Stimulated activated CD8-positive, alpha-beta memory T cell treated with anti-CD3 and anti-CD28 coated beads, Interleukin-7, amount 100 ng/mL, for 1 hour (primary cell): ENCODE results near the gene CRK.

Experiments
- DNase-seq, 2 donors: peaks; one replicate each; pipeline ENCODE4 v3.0.0-alpha.2; 2020; ENCODE audit warnings: low read depth in 2 of 2

CRK gene

DNA sequence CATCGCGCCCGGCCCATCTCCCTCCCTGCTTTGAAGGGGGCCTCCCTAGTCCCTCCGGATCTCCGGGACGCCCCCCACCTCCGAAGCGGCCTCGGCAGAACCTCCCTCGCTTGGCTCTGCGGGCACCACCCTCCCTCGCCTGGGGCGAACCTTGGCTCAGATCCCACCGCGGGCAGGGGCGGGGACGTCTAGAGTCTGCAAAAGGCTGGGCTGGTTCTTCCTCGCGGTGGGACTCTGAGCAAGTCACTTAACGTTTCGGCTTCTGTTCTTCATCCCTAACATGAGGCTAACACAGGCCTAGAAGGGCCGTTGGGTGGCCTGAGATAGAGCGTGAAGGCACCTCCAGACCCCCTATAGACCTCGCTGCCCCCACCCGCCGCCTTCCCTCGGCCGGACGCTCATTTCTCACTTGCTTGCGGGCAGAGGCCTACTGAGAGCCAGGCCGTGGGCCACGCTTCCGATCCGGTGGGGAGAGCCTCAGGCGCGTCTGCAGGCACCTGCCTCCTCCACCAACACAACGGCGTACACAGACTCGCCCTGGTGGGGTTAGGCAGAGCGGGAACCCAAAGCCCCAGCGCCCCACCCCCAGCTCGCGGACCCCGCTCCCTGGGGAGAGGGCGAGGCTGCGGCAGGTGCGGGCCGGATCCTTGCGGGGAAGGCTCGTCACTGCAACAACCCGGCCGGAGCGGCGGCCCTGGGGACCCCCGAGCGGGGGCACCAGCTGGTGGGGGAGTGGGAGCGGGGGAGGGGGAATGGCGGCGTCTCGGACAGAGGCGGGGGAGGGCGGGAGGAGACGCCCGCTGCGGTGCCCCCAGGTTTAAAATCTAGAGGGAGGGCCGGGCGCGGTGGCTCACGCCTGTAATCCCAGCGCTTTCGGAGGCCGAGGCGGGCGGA, 31.0 kb upstream of the CRK start:
- peak; percentile 48 to 58 for DNase-seq

DNA sequence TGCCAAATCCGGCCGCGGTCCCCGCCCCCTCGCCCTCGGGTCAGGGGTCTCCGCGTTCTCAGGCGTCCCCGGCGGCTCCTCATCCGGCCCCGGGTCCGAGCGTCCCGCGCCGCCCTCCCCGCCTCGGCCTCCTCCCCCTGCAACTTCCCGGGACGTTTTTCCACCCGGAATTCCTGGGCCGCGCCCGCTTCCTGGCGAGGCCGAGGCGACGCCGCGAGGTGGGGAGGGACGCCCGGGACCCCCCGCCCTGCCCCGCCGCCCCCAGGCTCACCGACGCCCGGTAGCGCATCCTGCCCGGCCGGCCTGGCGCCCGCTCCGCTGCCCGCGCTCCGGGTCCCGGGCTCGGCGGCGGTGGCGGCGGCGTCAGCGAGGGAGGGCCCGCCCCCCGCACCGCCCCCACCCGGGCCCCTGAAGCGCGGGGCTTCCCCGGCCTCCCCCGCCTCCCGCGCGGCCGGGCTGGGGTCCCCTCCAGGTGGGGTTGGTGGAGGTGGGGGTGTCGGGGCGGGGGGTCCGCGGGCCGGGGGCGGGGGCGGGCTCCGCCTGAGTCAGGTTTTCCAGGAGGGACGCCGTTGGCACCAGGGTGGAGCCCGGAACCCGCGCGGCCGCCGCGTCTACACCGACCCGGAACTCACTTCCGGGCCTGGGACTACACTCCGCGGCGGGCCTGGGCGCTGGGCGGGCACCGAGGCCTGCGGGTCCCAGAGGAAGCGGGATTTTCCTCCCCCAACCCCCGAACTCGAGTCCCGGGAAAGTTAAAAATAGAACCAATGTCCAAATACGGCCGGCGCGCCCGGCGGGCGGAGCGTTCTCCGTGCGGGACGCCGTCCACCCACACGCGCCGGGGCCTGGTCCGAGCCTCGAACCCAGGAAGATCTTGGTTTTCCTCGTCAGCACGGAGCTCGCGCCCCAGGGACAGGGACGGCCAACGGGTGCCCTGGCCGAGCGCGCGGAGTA, 29.7 kb upstream of the CRK start:
- DNase-seq = peak in 1 of 2 donors; percentile 39

DNA sequence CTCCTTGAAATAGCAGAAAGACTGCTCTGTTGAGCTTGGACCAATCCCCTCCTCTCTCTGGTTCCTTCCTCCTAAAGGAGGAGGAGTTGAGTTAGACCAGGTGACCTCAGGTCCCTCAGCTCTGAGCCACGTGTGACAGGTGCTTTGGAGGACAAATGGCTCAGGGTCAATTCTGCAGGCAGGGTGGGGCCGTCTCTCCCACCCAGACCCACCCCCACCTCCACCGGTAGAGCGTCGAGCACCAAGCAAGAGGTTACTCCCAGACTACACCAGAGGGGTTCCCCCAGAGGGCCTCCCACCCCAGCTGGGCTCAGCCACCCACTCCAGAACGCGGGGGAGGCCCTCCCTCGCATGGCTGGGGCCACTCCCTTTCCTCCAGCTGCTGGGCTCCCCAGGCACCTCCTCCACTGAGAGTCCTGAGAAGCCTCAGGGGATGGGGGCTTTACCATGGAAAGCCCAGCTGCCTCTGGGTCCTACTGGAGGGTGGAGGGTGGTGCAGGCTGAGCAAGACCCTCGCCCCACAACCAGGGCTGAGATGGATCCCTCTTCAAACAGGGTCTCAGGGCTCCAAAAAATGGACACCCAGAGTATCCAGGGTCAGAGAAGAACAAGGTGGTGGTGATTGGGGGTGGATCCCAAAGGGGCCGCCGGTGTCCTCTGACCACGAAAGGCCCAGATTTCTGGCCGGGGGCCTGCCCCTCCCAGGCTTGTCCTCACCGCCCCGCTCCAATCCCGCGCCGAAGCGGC, 28.8 kb upstream of the CRK start:
- peak in 1 of 2 donors; percentile 29 for DNase-seq

DNA sequence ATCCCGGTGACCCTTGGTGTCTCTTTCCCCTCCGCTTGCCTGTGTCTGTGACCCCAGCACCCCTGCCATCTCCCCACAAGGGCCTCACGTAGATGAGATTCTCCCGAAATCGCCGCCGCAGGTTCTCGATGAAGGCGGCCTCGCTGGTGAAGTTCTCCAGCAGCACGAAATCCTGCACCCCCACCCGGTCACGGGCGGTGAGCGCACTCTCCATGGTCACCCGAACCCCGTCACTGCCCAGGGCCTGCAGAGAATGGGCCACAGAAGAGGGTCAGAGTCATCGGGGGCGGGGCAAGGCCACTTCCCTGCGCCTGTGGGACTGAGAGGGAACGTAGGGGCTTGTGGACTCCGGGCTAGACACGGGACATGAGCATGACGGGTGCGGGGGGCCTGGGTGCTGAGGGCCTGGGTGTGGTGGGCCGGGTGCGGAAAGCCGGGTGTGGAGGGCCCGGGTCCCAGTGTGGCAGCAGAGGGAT, 28.1 kb upstream of the CRK start:
- DNase-seq = no peak

DNA sequence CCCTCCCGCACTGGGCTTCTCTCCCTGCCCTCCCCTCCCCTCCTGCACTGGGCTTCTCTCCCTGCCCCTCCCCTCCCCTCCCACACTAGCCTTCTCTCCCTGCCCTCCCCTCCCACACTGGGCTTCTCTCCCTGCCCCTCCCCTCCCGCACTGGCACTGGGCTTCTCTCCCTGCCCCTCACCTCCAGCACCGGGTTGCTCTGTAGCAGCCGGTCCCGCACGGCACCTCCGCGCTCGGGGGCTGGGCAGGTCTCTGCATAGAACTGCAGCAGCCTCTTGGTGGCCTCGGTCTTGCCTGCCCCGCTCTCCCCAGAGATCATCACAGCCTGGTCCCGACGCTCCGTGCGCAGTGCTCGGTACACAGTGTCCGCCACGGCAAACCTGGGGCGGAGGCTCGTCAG, 26.6 kb upstream of the CRK start:
- no peak for DNase-seq

DNA sequence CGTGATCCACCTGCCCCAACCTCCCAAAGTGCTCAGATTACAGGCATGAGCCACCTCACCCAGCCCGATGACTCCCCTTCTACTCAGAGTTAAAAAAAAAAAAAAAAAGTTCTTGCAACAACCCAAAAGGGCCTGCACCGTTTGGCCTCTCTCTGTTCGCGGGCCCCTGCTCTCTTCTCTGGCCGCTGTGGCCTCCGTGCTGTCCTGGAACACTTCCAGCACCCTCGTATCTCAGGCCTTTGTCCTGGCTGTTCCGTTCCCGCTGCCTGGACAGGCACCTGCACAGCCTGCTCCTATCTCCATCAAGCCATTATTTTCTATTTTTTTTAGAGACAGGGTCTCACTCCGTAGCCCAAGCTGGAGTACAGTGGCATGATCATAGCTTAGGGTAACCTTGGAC, 25.7 kb upstream of the CRK start:
- no peak for DNase-seq

DNA sequence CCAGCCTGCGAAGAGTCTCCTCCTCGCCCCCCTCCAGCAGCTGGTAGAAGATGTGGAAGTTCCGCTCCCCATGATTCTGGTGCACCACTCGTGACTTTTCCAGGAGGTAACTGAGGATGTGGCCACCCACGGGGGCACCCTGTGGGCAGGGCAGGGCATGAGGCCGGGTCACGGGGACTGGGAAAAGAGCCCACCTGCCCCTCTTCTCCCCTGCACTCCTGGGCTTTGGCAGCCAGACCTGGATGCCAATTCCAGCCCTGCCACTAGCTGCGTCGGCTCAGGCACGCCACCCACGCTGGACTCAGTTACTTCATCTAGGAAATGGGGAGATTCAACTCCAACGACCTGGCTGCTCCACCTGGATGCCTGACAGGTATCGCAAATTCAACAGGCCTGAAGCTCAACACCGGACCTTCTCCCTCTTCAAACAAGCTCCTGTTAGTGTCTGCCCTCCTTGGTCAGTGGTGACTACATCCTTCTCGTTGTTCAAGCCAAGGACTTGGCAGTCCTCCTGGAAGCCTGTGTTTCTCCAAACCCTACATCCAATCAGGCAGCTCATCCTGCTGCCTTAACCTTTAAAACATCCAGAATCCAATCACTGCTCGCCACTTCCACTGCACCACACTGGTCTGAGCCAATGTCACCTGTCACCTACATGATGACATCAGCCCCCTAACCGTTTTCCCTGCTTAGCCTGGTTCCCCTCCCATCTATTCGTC, 24.9 kb upstream of the CRK start:
- DNase-seq = no peak

DNA sequence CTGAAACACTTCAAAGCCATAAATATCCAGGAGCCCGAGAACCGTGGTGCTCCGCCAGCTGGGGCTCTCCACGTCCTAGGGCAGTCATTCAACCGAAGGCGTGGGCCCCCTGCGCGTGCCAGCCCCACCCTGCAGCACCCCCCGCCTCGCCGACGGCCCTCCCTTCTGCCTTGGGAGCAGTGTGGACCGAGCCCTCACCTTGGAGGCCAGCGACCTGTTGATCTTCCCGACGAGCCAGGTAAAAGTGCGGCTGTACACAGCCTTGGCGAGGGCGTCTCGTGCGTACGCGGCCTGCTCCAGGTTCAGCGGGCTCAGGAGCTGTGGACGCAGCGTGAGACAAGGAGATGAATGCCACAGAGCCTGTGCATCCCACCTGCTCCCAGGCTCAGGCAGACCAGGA, 22.4 kb upstream of the CRK start:
- DNase-seq = no peak

DNA sequence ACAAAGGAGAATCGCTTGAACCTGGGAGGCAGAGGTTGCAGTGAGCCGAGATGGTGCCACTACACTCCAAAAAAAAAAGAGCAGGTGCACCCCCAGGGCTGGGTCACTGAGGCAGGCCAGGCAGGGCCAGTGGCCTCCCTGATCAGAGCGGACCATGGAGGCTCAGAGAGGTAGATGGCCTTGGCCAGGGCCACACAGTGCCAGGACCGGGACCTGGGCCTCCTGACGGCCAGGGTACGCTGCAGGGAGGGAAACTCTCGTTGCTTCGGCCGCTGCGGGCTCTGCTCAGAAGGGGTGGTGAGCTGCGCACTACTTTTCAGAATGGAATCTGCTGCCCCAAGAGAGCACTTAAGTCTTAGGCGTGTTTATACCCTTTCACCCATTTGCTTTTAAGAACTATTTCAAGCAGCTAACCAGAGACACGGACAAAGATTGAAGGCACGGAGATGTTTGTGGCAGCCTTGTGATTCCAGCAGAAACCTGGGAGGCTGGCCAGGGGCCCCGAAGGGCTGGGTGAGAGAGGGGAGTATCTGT, 19.4 kb upstream of the CRK start:
- no peak for DNase-seq

DNA sequence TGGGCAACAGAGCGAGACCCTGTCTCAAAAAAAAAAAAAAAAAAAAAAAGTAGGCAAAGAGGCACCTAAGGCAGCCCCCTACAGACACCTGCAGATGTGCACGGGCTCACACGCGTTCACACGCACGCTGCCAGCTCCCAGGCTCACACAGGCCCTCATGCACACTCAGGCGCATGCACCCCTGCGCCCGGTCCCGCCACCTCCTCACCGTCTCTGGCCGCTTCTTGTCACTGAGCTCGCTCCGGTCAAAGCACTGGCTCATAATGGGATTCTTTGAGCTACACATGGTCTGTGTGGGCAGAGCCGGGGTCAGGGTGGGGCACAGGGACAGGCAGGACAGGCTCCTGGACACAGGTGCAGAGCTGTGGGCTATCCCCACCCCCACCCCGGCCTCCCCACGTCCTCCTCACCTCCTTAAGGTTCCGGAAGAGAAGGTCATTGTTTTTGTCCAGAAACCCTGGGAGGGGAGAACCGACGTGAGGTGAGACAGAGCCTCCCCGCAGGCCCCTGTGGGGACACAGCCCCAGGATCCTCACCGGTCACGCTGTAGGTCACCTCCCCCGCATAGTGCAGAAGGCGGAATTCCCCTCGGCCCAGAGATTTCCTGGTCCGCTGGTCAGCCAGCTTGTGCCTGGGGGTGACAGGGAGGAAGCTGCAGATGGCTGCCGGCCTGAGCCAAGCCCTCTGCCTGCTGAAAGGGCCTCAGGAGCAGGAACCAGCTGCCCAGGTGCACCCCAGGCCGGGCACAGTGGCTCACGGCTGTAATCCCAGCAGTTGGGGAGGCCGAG, 18.6 kb upstream of the CRK start:
- no peak for DNase-seq

DNA sequence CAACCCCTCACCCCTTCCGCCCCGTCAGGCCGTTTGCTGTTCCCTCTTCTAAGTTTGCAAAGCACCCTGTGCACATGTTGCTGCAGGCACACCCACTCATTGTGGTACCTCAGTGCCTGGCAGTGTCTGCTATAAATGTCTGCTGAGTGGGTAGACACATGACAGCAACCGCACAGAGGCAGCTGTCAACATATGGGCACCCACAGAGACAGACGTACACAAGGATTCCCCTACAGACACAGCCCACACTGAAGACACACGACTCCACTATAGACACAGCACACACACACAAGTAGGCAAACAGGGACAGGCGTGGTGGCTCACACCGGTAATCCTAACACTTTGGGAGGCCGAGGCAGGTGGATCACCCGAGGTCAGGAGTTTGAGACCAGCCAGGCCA, 17.8 kb upstream of the CRK start:
- no peak for DNase-seq

DNA sequence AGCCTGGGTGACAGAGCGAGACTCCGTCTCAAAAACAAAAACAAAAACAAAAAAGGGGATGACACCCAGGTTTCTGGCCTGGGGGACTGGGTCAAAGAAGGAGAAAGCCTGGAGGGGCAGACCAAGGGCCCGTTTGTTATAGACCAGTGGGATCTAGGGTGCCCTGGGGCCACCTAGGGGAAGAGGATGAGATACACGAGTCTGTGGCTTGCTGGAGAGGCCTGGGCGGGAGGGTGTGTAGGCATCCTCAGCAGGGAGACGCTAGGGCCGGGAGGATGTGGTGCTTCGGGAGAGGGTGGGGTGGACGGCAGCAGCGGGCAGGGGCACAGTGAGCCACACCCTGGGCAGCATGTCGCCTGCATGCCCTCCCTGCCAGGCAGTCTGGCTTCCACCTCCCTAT, 17.1 kb upstream of the CRK start:
- no peak for DNase-seq

DNA sequence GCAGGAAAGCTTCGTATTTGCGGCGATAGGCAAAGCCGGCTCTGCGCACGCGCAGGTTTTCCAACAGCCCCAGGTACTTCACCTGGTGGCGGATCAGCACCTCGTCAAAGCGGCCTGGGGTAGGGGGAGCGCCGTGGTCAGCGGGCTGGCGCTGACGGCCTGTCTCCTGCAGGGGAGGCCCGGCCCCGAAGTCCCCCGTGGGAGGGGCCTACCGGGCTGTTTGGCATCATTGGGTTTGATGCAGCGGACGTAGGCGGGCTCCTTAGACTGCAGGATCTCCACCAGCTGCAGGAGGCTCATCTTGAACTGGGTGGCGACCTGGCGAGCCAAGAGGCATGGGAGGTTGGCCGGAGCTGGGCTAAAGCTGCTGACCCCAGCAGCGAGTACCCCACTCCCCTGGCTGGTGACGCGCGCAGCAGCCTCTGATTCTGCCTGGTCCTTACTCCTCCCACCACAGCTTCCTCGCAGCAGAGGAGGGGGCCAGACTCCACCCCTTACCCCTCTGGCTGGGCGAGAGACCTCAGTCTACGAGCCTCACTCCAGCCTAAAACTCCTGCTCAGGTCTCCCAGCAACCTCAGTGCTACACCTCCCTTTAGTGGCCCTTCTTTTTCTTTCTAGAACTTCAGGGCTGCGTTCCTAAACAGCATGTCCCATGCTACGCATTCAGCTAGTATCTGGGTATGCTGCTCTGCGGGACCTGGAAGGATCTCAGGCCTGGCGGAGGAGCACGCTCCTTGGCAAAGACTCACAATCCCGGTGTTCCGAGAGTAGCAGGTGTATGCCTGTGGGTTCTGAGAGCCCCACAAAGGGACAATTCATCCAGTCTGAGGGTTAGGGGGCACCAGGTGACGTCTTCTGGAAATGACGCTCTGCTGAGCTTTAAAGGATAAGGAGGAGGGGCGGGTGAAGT, 16.1 kb upstream of the CRK start:
- no peak for DNase-seq

DNA sequence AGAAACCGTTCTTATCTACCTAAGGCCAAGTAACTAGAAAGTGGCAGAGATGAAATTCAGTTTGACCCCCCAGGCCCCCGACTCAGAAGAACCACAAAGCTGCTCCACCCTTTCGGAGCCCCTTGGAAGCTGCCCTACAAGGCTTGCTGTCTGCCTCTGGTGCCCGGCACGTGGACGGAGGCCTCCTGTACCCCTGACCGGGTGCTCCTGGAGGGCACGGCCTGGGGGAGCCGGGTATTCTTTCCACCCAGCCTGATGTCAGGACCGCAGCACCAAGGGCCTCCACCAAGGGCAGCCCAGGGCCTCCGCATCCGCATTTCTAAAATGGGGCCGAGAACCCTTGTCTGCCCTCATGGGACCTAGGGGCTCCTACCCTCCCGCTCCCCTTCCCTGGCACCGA, 15.5 kb upstream of the CRK start:
- DNase-seq = no peak

DNA sequence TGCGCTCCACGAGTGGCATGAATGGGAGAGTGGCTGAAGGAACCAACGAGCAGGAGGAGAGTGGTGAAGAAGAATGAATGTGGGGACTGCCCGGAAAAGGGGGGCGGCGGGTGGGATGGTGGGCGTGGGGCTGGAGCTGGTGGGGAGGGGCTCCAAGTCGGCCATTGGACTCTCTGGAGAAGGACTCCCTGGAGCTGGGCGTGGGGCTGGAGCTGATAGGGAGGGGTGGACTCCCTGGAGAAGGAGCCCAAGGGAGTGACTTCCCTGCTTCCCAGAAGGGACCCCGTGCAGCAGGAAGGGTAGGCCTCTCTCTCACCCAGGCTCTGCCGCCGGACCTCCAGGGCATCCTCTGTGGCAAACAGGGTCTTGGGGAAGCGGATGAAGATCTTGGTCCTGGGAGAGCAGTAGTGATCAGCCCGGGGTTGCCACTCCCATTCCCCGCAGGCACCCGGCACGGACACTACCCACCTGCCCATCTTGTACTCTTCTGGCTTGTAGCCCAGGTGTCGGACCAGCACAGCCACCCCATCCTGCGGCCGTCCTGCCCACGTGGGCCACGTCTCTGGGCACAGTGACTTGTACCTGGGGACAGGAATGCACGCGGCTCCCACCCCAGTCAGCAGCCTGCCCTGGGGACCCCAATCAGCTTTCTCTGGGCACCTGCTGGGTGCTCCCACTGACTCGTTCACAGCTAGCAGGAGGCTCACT, 14.9 kb upstream of the CRK start:
- no peak for DNase-seq

DNA sequence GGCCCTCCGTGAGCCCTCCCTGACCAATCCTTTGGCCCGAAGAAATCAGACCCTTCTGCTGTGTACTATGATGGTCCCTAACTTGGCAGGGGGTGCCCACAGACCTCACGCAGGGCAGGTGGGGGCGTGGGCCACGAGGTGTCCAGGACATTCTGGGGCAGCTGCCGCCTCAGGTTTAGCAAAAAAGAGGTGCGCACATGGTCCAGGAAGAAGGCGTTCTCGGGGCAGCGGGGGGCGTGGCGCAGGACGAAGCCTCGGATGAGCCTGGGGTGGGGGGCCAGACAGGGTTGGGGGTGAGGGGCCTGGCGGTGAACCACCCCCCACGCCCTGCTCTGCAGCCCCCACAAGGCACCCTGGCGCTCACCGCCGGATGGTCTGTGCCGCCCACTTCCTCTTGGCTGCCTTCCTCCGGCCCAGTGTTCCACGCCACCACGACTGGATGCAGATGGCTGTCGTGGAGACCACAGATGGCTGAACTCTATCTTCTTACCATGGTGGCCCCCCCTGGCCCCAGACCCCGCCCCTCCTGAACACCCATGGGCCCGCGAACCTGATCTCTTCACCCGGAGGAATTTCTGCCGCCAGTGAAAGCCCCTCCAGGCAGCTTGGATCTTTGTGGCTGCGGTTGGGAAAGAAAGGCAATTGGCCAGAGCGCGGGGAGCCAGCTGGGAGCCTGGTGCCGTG, 14.2 kb upstream of the CRK start:
- DNase-seq = no peak

DNA sequence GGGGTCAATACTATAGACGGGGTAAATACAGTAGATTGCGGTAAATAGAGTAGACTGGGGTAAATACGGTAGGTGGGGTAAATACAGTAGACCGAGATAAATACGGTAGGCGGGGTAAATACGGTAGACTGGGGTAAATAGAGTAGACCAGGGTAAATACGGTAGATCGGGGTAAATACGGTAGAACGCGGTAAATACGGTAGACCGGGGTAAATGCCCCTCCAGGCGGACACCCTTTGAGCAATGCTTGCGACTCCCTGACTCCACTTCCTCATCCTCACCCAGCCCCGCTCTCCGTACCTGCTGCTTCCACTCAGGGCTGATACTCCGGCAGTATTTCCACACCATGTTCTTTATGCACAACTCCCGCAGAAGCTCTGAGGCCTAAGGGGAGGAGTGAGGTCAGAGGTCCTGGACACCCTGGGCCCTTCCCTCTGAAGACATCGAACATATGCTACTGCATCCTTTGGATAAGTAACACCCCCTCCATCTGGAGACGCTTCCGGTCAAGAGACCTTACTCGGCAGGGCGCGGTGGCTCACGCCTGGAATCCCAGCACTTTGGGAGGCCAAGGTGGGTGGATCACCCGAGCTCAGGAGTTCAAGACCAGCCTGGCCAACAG, 13.3 kb upstream of the CRK start:
- no peak for DNase-seq
